D721Med (cell line): Measurements from ENCODE around the gene ERC2.

ENCODE experiments used
- DNase-seq: peaks from one replicate; pipeline ENCODE4 v3.0.0; 2011; ENCODE audit warnings: low spot score; ENCODE audit not compliant: insufficient read length
- FAIRE-seq: peaks from 2 replicates; lab custom pipeline; 2011; peaks lifted over from hg19 to GRCh38; lab: Jason Lieb, UNC
- CTCF ChIP-seq: IDR thresholded peaks from 2 replicates; pipeline ENCODE4 v1.5.1; 2012; ENCODE audit warnings: mild to moderate bottlenecking, control low read depth; ENCODE audit not compliant: insufficient read depth; ENCODE audit errors: missing control alignments

ERC2 gene

DNA sequence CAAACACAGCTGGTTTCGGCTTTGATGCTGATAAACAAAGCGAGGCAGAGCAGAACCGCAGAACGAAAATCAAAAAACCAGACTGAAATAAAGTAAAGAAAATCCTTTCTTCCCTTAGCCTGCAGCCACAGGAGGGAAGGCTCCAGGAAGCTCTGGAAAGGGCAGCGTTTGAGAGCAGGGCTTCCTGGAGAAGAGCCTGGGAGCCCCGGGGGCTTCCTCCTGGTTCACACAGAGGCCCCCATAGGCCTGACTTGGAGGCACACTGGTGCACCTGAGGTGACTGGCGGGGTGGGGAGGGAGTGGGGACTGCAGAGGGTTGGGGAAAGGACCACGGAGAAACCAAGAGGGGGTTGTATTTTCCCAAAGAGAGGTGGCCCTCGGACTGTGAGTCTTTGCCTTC lies 882.4 kb downstream of the ERC2 start:
- TF ChIP-seq CTCF = no peak
- no peak for FAIRE-seq
- DNase-seq = no peak

- FAIRE-seq (no peak), DNase-seq (no peak)
- TF ChIP-seq CTCF = no peak
Observed at GRCh38 chr3:55584716-55585368, 883.4 kb downstream of the ERC2 start.

- DNase-seq (no peak), FAIRE-seq (no peak)
- TF ChIP-seq CTCF = no peak
Observed at GRCh38 chr3:55584030-55584429, 884.2 kb downstream of the ERC2 start.

DNA sequence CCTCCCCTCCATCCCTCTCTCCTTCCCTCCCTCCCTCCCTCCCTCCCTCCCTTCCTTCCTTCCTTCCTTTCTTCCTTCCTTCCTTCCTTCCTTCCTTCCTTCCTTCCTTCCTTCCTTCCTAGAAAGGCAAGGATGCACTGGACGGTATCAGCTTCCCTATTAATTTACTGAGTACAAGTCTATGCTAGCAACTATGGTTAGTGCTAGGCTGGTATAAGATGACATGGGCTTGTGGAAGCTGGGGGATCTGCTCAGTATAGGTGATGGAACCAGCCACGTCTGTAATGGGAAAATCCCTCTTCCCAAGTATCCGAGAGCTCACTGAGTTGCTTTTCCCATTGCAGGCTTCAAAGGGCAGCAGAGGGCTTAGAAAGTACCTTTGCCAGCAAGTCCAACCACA lies 884.8 kb downstream of the ERC2 start:
- no peak for TF ChIP-seq CTCF
- no peak for FAIRE-seq
- no peak for DNase-seq

DNA sequence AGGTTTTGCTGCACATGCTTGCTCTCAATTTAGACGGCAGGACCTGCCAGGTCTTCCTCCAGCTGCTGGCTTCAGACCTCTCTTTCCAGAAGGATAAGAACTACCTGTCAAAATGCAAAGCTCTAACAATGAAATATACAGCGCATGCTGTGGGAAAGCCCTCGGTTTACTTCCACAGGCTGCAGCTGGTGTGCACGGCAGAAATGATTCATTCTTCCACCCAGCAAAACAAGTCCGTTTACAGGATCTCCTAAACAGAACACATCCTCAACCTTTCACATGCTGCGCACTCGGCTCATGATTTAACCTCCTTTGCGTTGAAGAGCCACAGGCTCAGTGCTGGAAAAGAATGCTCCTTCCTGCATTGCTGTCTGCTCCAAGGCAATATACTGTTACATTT lies 888.8 kb downstream of the ERC2 start:
- no peak for DNase-seq
- no peak for FAIRE-seq
- TF ChIP-seq CTCF = no peak

DNA sequence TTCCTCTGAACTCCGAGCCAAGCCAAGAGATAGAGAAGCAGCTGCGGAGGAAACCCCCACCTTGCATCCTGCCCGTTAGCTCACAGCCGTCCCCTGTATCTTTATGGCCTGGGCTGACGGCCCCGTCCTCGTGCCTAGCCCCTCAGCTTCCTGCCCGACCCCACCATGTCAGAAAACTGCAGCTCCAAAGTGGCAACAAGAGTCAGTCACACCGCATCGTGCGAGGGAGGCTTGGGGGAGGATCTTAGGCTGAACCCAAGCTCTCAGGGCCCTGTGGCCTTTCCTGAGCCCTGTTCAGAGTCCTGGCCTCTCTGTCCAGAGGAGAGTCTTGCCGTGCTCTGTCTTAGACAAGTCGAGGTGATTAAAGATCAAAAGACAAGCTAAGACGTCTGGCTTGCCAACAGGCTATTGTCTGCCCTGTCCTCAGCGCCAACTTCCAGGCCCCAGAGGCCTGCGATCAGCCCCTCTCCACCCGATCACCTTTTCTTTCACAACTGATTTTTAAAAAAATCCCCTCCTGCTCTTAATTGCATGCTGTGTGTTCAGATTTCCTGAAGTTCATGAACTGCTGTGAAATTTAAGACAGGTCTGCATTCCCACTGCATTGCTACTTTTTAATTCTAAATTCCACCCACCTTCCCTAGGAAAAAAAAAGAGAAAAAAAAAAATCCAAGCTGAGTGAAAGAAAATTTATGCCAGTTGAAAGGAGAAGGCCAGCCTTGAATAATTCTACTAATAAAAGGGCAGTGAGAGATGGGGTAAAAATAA lies 891.5 kb downstream of the ERC2 start:
- no peak for DNase-seq
- FAIRE-seq = no peak
- no peak for TF ChIP-seq CTCF

GRCh38 chr3:55574671-55575070 lies 893.6 kb downstream of the ERC2 start:
- TF ChIP-seq CTCF = no peak
- FAIRE-seq = no peak
- DNase-seq = no peak
